HL-60 (cell line): ENCODE measurements around the gene ARHGAP26.

Experiments used
- GABPA ChIP-seq: IDR thresholded peaks from 2 replicates; pipeline ENCODE4 v1.6.1; 2012; ENCODE audit warnings: low read depth
- POLR2AphosphoS5 ChIP-seq: IDR thresholded peaks from 2 replicates; pipeline ENCODE4 v1.6.1; 2012; ENCODE audit warnings: low read depth
- TF ChIP-seq, protein P1 (sequence below): IDR thresholded peaks from one replicate; pipeline ENCODE4 v1.5.1; 2011; ENCODE audit warnings: low read length, control low read depth, inconsistent platforms; ENCODE audit not compliant: insufficient read depth
- TF ChIP-seq, protein P2 (sequence below): IDR thresholded peaks from 2 replicates; pipeline ENCODE4 v1.6.1; 2012; ENCODE audit warnings: low read depth; ENCODE audit not compliant: insufficient replicate concordance

DNA sequence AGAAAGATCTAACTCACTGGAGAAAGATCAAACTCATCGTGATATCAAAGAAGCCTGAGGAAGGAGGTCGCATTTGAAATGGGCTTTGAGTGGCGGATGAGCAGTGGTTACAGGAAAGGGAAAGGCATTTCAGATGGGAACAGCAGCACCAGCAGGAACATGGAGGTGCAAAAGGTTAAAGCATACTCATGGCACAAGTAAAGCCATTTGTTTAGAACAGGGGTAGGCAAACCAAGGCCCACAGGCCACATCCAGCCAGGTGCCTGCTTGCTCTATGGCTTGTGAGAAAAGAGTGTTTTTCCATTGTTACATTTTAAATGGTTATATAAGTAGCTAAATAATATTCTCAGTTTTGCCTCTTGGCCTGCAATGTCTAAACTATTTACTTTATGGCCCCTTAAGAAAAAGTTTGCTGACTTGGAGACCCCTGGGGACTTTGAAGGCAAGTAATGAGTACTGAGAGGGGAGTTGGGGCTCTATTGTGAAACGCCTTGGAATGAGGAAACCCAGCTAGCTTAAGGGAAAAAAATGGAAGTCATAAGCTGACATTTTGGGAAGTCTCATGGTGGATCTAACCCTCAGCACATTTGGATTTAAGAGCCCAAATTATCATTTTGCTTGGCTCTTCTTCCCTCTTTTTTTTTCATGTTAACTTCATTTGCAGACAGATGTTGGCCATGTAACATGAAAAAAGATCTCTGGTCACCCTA lies 422.2 kb downstream of the ARHGAP26 start:
- TF ChIP-seq, protein P1, sequence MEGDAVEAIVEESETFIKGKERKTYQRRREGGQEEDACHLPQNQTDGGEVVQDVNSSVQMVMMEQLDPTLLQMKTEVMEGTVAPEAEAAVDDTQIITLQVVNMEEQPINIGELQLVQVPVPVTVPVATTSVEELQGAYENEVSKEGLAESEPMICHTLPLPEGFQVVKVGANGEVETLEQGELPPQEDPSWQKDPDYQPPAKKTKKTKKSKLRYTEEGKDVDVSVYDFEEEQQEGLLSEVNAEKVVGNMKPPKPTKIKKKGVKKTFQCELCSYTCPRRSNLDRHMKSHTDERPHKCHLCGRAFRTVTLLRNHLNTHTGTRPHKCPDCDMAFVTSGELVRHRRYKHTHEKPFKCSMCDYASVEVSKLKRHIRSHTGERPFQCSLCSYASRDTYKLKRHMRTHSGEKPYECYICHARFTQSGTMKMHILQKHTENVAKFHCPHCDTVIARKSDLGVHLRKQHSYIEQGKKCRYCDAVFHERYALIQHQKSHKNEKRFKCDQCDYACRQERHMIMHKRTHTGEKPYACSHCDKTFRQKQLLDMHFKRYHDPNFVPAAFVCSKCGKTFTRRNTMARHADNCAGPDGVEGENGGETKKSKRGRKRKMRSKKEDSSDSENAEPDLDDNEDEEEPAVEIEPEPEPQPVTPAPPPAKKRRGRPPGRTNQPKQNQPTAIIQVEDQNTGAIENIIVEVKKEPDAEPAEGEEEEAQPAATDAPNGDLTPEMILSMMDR: no peak
- TF ChIP-seq, protein P2, sequence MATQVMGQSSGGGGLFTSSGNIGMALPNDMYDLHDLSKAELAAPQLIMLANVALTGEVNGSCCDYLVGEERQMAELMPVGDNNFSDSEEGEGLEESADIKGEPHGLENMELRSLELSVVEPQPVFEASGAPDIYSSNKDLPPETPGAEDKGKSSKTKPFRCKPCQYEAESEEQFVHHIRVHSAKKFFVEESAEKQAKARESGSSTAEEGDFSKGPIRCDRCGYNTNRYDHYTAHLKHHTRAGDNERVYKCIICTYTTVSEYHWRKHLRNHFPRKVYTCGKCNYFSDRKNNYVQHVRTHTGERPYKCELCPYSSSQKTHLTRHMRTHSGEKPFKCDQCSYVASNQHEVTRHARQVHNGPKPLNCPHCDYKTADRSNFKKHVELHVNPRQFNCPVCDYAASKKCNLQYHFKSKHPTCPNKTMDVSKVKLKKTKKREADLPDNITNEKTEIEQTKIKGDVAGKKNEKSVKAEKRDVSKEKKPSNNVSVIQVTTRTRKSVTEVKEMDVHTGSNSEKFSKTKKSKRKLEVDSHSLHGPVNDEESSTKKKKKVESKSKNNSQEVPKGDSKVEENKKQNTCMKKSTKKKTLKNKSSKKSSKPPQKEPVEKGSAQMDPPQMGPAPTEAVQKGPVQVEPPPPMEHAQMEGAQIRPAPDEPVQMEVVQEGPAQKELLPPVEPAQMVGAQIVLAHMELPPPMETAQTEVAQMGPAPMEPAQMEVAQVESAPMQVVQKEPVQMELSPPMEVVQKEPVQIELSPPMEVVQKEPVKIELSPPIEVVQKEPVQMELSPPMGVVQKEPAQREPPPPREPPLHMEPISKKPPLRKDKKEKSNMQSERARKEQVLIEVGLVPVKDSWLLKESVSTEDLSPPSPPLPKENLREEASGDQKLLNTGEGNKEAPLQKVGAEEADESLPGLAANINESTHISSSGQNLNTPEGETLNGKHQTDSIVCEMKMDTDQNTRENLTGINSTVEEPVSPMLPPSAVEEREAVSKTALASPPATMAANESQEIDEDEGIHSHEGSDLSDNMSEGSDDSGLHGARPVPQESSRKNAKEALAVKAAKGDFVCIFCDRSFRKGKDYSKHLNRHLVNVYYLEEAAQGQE: no peak
- TF ChIP-seq POLR2AphosphoS5 (no peak), GABPA (no peak)
